Measurements from ENCODE around the gene SH2D4B. TPM values are rescaled to one million over a fixed set of nuclear protein-coding genes. Genes with fewer than 3 reads are reported as not detected.

SH2D4B gene
- total RNA-seq, 1 donor from 2014 or later = not detected

DNA sequence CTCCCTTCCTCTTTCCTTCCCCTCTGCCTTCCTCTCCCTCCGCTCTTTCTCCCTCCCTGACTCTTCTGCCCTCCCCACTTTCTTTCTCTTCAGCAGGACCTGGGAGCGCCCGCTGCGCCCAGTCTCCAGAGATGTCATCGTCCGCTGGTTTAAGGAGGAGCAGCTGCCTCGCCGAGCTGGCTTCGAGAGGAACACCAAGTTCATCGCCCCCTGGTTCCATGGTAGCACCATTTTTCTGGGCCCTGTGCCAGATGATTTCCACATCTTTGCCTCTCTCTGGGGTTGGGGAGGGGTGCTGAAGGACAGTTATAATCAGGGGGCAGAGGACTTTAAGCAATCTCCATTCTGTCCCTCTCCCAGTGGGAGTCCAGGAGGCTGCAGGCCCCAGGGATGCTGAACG is 71.6 kb downstream of the SH2D4B start:
- no peak for TF ChIP-seq CTCF (conservative IDR thresholded peaks at IDR 0.05; ENCODE audit: low read depth, low read length)
- H3K4me3 ChIP-seq (ENCODE audit: low read depth, low read length) = no peak overlapping the region

DNA sequence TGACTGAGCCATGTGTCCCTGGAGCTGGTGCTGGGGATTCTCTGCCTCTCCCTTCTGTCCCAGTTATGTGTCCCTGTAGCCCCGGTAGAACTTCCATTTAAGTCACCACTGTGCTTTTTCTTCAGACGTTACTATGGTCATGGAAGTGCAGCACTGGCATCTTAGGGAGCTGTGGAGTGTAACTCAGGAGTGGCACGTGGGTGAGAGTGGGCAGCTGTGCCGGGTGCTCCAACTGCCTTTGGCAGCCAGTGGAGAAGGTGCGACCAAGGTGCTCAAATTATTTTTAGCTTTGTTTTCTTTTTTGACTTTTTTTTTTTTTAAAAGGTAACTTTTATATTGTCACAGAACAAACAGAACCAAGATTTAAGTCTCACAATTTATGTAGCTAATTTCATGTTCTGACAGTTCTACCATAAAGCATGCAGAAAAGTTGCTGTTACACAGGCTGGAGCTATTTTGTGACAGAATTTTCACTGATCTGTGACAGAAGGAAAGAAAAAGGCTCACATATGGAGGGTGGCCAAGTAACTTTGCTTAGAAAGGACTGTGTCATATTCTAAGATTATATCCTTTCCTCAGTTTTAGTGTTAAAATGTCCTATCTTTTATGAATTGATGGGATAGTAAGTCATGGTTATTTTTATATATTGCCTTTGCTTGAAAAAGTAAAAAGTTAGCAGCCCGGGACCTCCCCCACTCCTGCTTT is 73.9 kb downstream of the SH2D4B start:
- no peak for DNase-seq (ENCODE audit: low read depth)
- H3K4me3 ChIP-seq (ENCODE audit: low read depth, low read length) = no peak overlapping the region
- TF ChIP-seq CTCF (conservative IDR thresholded peaks at IDR 0.05; ENCODE audit: low read depth, low read length) = no peak

More for the DNA sequence above, 71.6 kb downstream of the SH2D4B start:
- no peak for DNase-seq (ENCODE audit: low read depth)

GRCh38 chr10:80612261-80612660 is 74.6 kb downstream of the SH2D4B start:
- no peak for TF ChIP-seq CTCF (conservative IDR thresholded peaks at IDR 0.05; ENCODE audit: low read depth, low read length)
- no peak for DNase-seq (ENCODE audit: low read depth)
- H3K4me3 ChIP-seq (ENCODE audit: low read depth, low read length) = no peak overlapping the region

- no peak overlapping the region for H3K4me3 ChIP-seq (ENCODE audit: low read depth, low read length)
- no peak for TF ChIP-seq CTCF (conservative IDR thresholded peaks at IDR 0.05; ENCODE audit: low read depth, low read length)
- no peak for DNase-seq (ENCODE audit: low read depth)
These were observed 75.9 kb downstream of the SH2D4B start for GRCh38 chr10:80613466-80614170.

GRCh38 chr10:80614576-80615416 is 77.1 kb downstream of the SH2D4B start:
- H3K4me3 ChIP-seq (ENCODE audit: low read depth, low read length) = no peak overlapping the region
- no peak for TF ChIP-seq CTCF (conservative IDR thresholded peaks at IDR 0.05; ENCODE audit: low read depth, low read length)
- DNase-seq (ENCODE audit: low read depth) = no peak

DNA sequence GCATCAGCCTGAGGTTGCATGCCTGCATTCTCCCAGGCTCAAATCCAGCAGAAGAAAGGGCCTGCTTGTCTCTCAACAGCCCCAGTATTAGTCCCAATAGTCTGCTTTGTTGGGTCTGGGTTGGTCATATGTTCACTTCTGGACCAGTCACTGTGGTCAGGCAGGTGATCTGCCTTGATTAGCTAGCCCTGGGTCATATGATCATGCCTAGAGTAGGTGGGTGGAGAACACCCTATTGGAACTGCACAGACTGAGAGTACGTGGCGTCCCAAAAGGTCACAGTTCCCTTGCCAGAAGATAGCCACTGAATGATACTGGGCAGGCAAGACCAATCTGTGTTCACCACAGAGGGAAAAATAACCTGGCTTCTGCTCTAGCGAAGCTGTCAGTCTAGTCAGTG is 80.1 kb downstream of the SH2D4B start:
- H3K4me3 ChIP-seq (ENCODE audit: low read depth, low read length) = no peak overlapping the region
- no peak for TF ChIP-seq CTCF (conservative IDR thresholded peaks at IDR 0.05; ENCODE audit: low read depth, low read length)
- DNase-seq (ENCODE audit: low read depth) = no peak

Measured in epithelial cell of proximal tubule (primary cell).